Central memory CD8-positive, alpha-beta T cell (primary cell): ENCODE results near the gene PPP1R13B.
"Not testable (repeated sequence)": the region's sequence is repeated elsewhere in the genome, so short reads cannot be mapped to it uniquely, and the experiment has no call there.

ENCODE experiments used
- ATAC-seq: fragments of 150-1000 bp; cut with Tn5 transposase; replicated peaks from 2 replicates; pipeline ENCODE4 v1.10.0; 2022; ENCODE audit warnings: mild to moderate bottlenecking, moderate FRiP score, moderate number of reproducible peaks; ENCODE audit not compliant: poor library complexity, severe bottlenecking; ENCODE audit errors: extremely low read depth
- DNase-seq, 2 donors: peaks; one replicate each; pipeline ENCODE4 v3.0.0; 2021; ENCODE audit warnings: low spot score in 2 of 2
- H3K27ac Mint-ChIP-seq: one replicate; pipeline ENCODE4 v1.8.0; 2022; ENCODE audit warnings: low read depth, mild to moderate bottlenecking, moderate library complexity, mixed read lengths
- H3K27me3 Mint-ChIP-seq: one replicate; pipeline ENCODE4 v1.8.0; 2022; ENCODE audit warnings: mixed read lengths
- H3K36me3 Mint-ChIP-seq: one replicate; pipeline ENCODE4 v1.8.0; 2022; ENCODE audit warnings: mild to moderate bottlenecking, moderate library complexity, mixed read lengths; ENCODE audit not compliant: insufficient read depth
- H3K4me1 Mint-ChIP-seq: one replicate; pipeline ENCODE4 v1.8.0; 2022; ENCODE audit warnings: mixed read lengths
- H3K4me3 Mint-ChIP-seq: one replicate; pipeline ENCODE4 v1.8.0; 2022; ENCODE audit warnings: mild to moderate bottlenecking, moderate library complexity, mixed read lengths
- H3K9me3 Mint-ChIP-seq: one replicate; pipeline ENCODE4 v1.8.0; 2022; ENCODE audit warnings: mixed read lengths

Gene PPP1R13B

DNA sequence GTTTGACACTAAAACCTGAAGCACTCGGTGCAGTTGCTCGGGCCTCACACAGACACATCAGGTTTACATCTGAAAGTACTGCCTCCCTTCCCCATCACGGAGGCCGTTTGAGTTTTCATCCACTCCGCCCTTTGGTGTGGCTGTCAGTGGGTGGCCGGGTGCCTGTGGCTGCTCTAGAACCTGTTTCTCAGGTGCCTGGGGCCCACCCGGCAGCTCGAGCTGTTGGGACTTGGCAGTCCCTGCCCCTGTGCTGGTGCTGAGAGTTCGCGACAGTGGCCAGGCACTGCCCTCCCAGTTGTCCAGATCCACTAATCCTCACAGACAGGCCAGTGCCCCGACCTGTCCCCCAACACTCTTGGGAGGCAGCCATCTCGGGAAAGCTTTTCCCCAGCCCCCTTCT lies 154.5 kb downstream of the PPP1R13B start:
- H3K36me3 Mint-ChIP-seq: peaks cover 22% of the 10 kb centered on the region
- DNase-seq (no peak), ATAC-seq (no peak)
- no peak overlapping the region for H3K4me3 Mint-ChIP-seq
- H3K27me3 Mint-ChIP-seq: no peaks in the 10 kb centered on the region
- no peak overlapping the region for H3K27ac Mint-ChIP-seq
- H3K9me3 Mint-ChIP-seq: no peaks in the 10 kb centered on the region
- peaks cover 18% of the 10 kb centered on the region for H3K4me1 Mint-ChIP-seq

- ATAC-seq (no peak), DNase-seq (no peak)
- no peaks in the 10 kb centered on the region for H3K27me3 Mint-ChIP-seq
- H3K36me3 Mint-ChIP-seq: peaks cover 27% of the 10 kb centered on the region
- H3K27ac Mint-ChIP-seq: no peak overlapping the region
- H3K9me3 Mint-ChIP-seq: no peaks in the 10 kb centered on the region
- H3K4me1 Mint-ChIP-seq: peaks cover 18% of the 10 kb centered on the region
- H3K4me3 Mint-ChIP-seq: no peak overlapping the region
Measured at GRCh38 chr14:103692159-103692558, 155.2 kb downstream of the PPP1R13B start.

- not testable (repeated sequence) for H3K9me3 Mint-ChIP-seq, H3K27me3 Mint-ChIP-seq, H3K27ac Mint-ChIP-seq, DNase-seq, ATAC-seq, H3K4me3 Mint-ChIP-seq
- Mint-ChIP-seq H3K36me3 (peaks cover 30% of the 10 kb centered on the region), H3K4me1 (peaks cover 18% of the 10 kb centered on the region)
Measured at GRCh38 chr14:103691655-103692054, 155.7 kb downstream of the PPP1R13B start.

DNA sequence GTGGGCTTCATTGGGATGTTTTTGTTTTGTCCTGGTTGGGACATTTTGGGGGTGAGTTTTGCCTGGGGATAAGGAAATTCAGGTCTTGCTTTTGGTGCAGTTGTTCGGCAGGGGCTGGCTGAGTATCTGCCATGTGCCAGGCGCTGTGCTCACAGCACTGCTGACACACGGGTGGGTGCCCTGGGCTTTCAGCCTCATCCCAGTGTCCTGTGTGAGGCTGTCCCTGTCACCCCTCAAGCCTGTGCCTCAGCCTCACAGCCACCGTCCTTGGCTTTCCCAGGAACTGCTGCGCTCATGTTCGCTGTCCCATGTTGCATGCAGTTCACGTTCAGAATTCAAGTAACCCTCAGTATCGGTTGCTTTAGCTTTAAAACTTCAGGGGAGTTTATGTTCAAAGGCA lies 157.0 kb downstream of the PPP1R13B start:
- DNase-seq (no peak), ATAC-seq (no peak)
- peaks cover 38% of the 10 kb centered on the region for H3K36me3 Mint-ChIP-seq
- H3K4me3 Mint-ChIP-seq: no peak overlapping the region
- H3K9me3 Mint-ChIP-seq: no peaks in the 10 kb centered on the region
- H3K27ac Mint-ChIP-seq: no peak overlapping the region
- no peaks in the 10 kb centered on the region for H3K27me3 Mint-ChIP-seq
- peaks cover 8% of the 10 kb centered on the region for H3K4me1 Mint-ChIP-seq

- Mint-ChIP-seq H3K4me3 (no peak overlapping the region), H3K27ac (no peak overlapping the region), H3K4me1 (peaks cover 6% of the 10 kb centered on the region), H3K9me3 (no peaks in the 10 kb centered on the region), H3K27me3 (no peaks in the 10 kb centered on the region), H3K36me3 (peaks cover 49% of the 10 kb centered on the region)
- DNase-seq: no peak
- ATAC-seq: no peak
Measured at GRCh38 chr14:103688906-103689902, 158.2 kb downstream of the PPP1R13B start.

DNA sequence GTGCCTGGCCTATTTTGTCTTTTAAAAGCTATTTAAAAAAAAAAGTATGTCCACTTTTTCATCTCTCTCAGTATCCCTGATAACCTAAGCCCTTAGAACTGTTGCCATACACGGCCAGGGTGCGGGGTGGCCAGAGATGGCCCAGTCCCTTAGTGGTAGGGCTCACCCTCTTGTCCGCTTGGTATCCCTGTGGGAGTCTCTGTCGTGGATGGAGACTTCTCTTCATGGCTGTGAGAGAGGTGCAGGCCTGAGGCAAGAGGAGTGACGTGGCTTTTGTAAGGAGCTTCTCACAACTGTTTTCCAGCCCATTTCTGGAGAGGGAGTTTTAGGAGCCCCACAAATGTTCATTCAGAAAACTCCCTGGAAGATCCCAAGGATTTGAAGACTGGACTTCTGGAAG lies 158.9 kb downstream of the PPP1R13B start:
- peaks cover 49% of the 10 kb centered on the region for H3K36me3 Mint-ChIP-seq
- H3K4me3 Mint-ChIP-seq: no peak overlapping the region
- no peak for DNase-seq
- H3K9me3 Mint-ChIP-seq: no peaks in the 10 kb centered on the region
- H3K4me1 Mint-ChIP-seq: peaks cover 6% of the 10 kb centered on the region
- H3K27ac Mint-ChIP-seq: no peak overlapping the region
- ATAC-seq: no peak
- no peaks in the 10 kb centered on the region for H3K27me3 Mint-ChIP-seq

- DNase-seq (no peak), ATAC-seq (no peak)
- Mint-ChIP-seq H3K4me3 (no peak overlapping the region), H3K4me1 (peaks cover 6% of the 10 kb centered on the region), H3K27ac (no peak overlapping the region), H3K9me3 (no peaks in the 10 kb centered on the region), H3K27me3 (no peaks in the 10 kb centered on the region), H3K36me3 (peaks cover 51% of the 10 kb centered on the region)
Measured at GRCh38 chr14:103687712-103688111, 159.7 kb downstream of the PPP1R13B start.

- no peak for ATAC-seq
- Mint-ChIP-seq H3K4me3 (no peak overlapping the region), H3K27me3 (no peaks in the 10 kb centered on the region), H3K9me3 (no peaks in the 10 kb centered on the region), H3K27ac (no peak overlapping the region), H3K36me3 (peaks cover 59% of the 10 kb centered on the region), H3K4me1 (peaks cover 6% of the 10 kb centered on the region)
- DNase-seq: no peak
Measured at GRCh38 chr14:103686831-103687485, 160.4 kb downstream of the PPP1R13B start.

- Mint-ChIP-seq H3K36me3 (peaks cover 70% of the 10 kb centered on the region), H3K4me3 (no peak overlapping the region), H3K27me3 (no peaks in the 10 kb centered on the region), H3K9me3 (no peaks in the 10 kb centered on the region), H3K4me1 (peaks cover 6% of the 10 kb centered on the region), H3K27ac (no peak overlapping the region)
- ATAC-seq (no peak), DNase-seq (no peak)
Measured at GRCh38 chr14:103685276-103686211, 161.8 kb downstream of the PPP1R13B start.

DNA sequence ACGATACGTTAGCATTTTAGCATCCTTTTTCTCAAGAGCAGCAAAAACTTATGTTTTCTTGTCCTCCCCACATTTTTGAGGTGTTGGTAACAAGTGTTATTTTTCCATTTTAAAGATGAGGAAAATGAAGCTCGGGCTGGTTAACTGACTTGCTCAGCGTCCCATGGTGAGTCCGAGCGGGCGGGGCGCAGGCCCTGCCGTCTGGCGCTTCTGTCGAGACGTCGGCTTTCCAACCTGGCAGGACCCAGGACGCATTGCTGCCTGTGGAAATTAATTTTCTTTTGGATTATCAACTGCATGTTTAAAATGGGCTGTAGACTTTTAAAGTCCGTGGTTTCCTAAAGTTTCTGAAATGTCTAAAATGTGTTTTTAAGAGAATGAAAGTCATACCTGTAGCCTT lies 162.5 kb downstream of the PPP1R13B start:
- H3K9me3 Mint-ChIP-seq: no peaks in the 10 kb centered on the region
- no peak overlapping the region for H3K4me3 Mint-ChIP-seq
- H3K36me3 Mint-ChIP-seq: peaks cover 75% of the 10 kb centered on the region
- peaks cover under 1% of the 10 kb centered on the region for H3K4me1 Mint-ChIP-seq
- DNase-seq (no peak), ATAC-seq (no peak)
- H3K27ac Mint-ChIP-seq: no peak overlapping the region
- H3K27me3 Mint-ChIP-seq: no peaks in the 10 kb centered on the region

DNA sequence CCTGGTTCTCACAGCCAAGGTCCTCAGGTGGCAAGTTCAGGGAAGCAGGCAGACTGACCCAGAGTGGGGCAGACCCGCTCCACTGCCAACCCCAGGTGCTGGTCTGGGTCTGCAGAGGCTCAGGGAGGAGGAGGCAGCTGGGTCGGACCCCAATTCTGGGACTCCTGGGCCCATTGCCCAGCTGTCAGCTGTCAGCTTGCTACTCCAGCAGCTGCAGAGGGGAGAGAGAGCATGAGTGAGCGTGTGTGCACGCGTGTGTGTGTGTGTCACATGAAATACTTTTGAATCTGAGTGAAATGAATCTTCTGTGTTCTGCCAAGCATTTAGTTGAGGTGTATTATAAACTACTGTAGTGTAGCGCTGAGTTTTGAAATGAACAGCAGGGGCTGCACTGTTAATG lies 162.9 kb downstream of the PPP1R13B start:
- H3K27ac Mint-ChIP-seq: no peak overlapping the region
- H3K36me3 Mint-ChIP-seq: peaks cover 77% of the 10 kb centered on the region
- no peaks in the 10 kb centered on the region for H3K9me3 Mint-ChIP-seq
- H3K4me1 Mint-ChIP-seq: no peaks in the 10 kb centered on the region
- H3K4me3 Mint-ChIP-seq: no peak overlapping the region
- DNase-seq (no peak), ATAC-seq (no peak)
- H3K27me3 Mint-ChIP-seq: no peaks in the 10 kb centered on the region
